HuH-7 (cell line): ENCODE measurements around the gene BANP.
"Not testable (repeated sequence)": the region's sequence is repeated elsewhere in the genome, so short reads cannot be mapped to it uniquely, and the experiment has no call there.

ENCODE experiments used
- DNase-seq: peaks from one replicate; pipeline ENCODE4 v3.0.0; 2011; ENCODE audit warnings: low spot score

Gene BANP

DNA sequence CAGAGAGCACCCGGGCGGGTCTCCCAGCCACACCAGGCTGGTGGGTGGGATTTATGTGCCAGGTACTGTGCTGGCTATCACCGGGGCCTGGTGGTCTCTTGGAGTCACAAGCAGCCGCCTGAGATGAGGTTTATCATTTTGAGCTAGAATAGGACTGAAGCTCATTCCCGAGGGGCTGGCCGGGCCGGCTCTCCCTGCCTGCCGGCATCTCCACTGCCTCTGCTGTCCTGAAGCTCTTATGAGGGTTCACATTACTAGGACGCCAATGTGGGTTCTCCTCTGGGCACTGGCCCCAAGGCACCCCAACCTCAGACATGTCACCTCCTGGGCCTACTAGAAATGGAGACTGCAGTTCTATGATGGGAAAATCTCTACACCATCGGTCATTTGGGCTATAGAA lies 137.4 kb downstream of the BANP start:
- not testable (repeated sequence) for DNase-seq

GRCh38 chr16:88089071-88089470 lies 137.8 kb downstream of the BANP start:
- DNase-seq: not testable (repeated sequence)

GRCh38 chr16:88089632-88090376 lies 138.6 kb downstream of the BANP start:
- not testable (repeated sequence) for DNase-seq

- not testable (repeated sequence) for DNase-seq
Observed at GRCh38 chr16:88090377-88091175, 139.3 kb downstream of the BANP start.

DNA sequence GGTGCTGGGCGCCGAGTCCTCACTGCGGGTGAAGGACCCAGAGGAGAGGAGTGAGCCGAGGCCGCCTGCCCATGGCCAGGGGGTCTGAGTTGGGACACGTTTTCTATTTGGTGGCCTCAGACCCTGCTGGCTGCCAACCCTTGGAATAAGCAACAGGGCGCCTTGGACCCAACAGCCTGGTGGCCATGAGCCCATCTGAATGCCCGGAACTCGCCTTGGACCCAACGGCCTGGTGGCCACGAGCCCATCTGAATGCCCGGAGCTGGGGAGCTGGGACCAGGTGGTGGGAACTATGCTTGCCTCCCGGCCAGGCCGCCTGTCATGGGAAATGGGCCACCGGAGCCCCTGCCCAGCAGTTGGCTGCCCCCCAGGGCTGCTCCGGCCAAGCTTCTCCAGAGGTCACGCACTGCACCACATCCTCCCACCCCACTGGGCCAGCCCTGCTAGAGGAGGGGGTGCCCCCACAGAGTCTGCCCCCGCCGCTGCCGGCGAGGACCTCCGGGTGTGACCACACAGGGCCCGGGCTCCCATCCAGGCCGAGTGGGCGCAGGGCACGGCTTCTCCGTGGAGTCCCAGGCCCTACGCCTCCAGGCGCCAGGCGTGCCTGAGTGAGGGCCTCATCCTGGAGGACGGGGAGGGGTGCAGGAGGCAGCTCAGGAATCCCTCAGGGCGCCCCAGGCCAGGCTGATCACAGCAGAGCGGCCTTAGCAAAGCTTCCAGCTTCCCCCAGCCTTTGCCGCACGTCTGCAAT lies 140.2 kb downstream of the BANP start:
- not testable (repeated sequence) for DNase-seq

- not testable (repeated sequence) for DNase-seq
Observed at GRCh38 chr16:88091972-88092302, 140.7 kb downstream of the BANP start.

DNA sequence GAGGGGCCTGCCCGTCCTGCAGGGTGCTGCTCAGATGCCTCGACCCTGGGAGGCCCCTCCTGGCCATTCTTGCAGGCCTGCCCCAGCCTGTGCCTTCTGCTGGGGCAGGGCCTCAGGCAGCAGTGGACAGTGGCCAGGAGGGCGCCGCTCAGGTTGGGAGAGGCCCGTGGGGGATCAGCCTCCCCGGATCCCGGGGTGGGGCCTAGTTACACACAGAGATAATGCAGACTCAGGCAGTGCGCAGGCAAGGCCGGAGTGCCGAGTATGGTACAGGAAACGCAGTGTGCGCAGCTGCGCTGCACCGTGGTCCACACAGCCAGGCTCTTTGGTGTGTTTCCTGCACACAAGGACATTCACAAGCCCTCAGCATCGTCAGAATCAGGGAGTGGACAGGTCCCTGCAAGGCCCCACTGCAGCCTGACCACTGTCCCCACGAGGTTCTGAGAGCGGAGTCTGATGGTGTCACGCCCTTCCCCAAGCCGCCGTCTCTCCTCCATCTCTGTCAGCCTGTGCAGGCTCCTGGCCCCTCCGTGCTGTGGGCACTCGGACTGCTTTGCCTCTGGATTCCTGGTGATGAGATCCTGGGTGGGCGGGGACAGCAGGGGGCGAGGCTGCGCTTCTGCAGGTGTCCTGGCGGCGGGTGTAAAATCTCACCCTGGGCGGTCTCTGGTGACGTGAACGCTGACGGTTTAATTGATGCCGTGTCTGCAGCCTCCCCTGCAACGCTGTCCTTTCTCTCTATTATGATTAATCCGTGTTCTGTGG lies 141.7 kb downstream of the BANP start:
- DNase-seq: not testable (repeated sequence)

DNA sequence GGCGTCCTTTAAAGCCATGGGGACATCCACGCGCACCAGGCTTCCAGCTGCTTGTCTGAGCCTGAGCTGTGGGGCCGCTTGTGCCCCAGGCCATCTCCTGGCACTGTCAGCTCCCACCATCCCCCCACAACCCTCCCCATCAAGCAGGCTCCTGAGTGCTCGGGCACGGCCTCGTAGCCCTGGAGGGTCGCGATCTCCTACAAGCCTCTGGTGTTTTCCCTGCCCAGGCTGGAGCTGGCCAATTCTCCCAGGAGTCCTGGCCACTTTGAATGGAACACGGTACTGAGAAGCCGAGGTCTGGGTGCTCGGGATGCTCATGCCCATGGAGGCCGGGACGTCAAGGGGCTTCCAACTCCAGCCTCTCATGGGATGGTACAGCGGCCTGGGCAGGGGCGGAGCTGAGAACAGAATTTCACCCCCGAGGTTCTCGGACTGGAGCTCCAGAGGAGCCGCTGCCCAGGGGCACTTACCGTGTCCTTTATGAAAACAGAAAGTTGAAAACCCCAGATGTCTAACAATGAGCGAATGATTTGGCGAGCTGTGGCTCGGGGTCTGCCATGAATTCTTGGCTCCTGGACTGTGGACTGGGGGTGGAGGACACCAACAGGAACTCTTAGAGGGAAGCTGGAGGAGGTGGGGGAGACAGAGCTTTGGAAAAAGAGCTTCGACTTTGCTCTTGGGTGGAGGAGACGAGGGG lies 142.5 kb downstream of the BANP start:
- DNase-seq: not testable (repeated sequence)

DNA sequence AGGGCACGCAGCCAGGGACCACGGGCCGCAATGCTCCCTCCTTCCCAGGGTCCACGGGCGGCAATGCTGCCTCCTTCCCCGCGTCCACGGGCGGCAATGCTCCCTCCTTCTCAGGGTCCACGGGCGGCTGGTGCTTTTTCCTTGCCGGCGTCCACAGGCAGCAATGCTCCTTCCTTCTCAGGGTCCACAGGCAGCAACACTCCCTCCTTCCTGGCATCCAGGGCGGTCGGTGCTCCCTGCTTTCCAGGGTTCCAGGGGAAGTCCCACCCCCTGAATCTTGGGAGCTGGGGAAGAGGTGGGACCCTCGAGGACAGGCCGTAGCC lies 143.0 kb downstream of the BANP start:
- not testable (repeated sequence) for DNase-seq

DNA sequence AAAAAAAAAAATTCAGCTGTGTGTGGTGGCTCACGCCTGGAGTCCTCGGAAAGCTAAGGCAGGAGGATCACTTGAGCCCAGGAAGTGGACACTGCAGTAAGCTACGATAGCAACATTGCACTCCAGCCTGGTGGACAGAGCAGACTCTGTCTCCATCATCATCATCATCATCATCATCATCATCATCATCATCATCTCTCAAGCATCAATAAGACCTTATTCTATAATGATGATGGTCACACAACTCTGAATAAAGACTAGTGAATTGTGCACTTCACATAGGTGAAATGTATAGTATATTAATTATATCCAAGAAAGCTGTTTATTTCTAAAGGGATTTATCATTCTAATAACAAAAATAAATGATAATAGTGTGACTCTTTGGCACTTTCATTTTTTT lies 143.7 kb downstream of the BANP start:
- DNase-seq: not testable (repeated sequence)

DNA sequence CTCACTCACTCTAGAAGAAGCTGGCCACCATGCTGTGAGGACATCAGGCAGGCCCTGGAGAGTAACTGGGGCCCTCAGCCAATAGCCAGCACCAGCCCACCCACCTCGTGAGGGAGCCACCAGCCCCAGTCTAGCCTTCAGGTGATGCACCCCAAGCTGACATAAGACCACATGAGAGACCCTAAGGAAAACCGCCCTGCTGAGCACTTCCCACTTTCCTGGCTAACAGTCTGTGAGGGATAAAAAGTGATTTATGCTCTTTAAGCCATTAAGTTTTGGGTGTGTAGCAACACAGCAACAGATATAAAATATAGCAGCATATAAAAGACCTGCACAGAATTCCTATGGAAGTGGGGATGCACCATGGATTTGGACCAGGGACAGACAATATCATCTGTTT lies 145.4 kb downstream of the BANP start:
- DNase-seq: not testable (repeated sequence)

- DNase-seq: not testable (repeated sequence)
Observed at GRCh38 chr16:88098731-88099562, 147.7 kb downstream of the BANP start.

- DNase-seq: no peak
Observed at GRCh38 chr16:88099563-88099890, 148.3 kb downstream of the BANP start.

DNA sequence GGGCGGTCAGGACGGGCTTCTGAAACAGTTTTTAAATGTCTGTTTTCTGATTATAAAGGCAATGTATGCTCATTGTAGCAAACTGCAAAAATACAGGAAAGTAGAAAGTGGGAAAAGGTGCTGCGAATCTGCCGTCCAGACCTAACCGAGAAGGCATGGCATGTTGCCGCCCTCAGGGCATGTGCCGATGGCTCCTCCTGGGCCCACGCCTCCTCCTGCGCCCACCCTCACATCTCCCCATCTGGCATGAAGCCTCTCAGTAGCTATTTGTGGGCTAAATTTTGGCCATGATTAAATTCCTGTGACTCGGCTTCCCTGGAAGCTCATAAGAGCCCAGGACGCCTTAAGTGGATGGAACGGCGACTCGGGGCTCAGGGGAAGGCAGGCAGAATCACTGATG lies 148.7 kb downstream of the BANP start:
- DNase-seq: not testable (repeated sequence)

GRCh38 chr16:88100801-88101622 lies 149.8 kb downstream of the BANP start:
- DNase-seq: not testable (repeated sequence)

DNA sequence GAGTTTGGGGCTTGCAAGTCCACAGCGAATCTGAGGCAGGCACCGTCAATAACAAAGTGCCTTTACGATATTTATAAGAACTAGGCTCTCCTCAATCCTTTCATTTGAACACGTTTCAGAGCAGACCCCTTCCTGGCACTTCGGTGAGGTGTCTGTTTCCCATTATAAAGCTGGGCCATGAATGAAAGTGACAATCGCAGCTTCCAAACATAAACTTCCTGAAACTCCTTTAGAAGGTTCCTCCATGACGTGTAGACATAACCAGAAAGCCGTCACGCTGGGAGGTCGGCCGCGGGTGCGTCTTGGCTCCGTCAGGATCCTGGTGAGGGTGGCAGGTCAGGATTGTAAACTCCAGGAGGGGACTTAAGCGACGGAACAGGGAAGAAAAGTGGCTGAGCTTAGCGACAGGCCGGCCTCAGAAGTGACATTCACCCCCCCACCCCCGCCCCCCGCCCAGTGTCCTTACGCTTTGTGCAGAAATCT lies 150.4 kb downstream of the BANP start:
- not testable (repeated sequence) for DNase-seq

DNA sequence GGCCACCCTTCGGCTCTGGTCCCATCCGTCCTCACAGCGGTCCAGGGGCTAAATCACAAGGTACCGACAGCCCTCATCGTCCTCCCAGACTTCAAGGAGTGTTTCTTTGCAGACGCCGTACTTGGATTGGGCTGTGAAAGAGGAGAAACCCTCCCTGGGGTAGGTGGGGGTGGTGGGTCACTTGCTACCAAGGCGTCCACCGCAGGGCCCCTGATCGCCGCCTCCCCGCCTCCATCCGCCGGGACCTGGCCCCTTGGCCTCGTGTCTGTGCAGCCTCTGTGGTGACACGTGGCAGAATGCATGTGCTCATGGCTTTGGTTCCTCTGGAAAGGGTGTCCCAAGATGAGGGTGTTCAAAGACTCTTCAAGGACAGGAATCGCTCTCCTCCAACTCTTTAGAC lies 151.4 kb downstream of the BANP start:
- no peak for DNase-seq

DNA sequence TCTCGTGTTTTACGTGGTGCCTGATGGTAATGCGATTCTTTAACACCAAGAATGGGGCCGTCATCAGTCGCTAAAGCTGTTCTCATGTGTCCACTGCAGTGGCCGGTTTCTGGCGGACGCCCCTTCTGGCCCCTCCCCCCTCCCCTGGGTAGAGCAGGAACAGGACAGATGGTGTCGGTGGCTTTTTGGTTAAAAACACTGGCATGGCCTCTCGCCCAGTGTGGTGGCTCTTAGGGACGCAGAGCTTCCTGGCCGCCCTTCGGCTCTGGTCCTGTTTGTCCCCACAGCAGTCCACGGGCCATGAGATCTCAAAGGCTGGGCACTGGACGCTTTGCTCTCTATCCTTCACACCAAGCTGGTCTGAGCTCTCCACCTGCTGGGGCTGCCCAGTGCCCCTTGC lies 151.8 kb downstream of the BANP start:
- no peak for DNase-seq

- no peak for DNase-seq
Observed at GRCh38 chr16:88103581-88104188, 152.5 kb downstream of the BANP start.
